Measurements from ENCODE around the gene MYL6. TPM values are rescaled to one million over a fixed set of nuclear protein-coding genes. Genes with fewer than 3 reads are reported as not detected.
"Not testable (repeated sequence)": the region's sequence is repeated elsewhere in the genome, so short reads cannot be mapped to it uniquely, and the experiment has no call there.

The MYL6 gene
- total RNA-seq, 1 donor from 2014 or later = 707 TPM

DNA sequence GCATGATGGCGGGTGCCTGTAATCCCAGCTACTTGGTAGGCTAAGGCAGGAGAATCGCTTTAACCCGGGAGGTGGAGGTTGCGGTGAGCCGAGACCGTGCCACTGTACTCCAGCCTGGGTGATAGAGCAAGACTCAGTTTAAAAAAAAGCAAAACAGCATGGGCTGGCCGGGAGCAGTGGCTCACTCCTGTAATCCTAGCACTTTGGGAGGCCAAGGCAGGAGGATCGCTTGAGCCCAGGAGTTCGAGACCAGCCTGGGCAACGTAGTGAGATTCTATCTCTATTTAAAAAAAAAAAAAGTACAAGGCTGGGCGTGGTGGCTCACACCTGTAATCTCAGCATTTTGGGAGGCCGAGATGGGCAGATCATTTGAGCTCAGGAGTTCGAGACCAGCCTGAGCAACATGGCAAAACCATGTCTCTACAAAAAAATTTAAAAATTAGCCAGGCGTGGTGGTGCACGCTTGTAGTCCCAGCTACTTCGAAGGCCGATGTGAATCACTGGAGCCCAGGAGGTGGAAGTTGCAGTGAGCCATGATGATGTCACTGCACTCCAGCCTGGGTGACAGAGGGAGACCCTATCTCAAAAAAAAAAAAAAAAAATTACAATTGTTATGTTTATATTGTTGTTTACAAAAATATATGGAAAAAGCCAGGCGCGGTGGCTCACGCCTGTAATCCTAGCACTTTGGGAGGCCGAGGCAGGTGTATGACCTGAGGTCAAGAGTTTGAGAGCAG lies 1.5 kb upstream of the MYL6 start:
- DNase-seq = not testable (repeated sequence)

GRCh38 chr12:56157201-56158028 lies 744 bp upstream of the MYL6 start:
- peak; percentile 94 for DNase-seq

DNA sequence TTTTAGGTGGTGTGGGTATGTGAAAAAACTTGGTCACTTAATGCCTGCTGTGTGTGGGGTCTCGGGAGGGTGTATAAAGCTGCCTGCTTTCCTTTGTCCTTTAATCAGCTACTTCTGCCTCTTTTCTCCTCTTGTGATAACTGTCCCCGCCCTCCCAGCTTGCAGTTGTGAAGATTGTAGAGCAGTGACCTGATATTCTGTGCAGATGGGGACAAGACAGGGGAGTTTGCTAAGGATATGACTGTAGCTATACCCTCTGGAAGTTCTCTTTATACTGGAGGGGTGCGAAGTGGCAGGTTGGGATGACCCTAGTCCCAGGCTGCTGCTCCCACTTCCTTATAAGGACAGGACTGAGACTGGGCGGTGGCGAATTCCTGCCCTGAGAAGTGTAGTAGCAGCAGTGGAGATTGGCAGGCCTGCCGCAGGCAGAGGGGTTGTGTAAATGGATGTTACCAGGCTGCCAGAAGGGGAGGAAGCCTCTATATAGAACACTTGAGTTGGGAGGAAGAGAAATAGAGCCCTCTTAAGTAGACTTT lies 835 bp downstream of the MYL6 start:
- peak; percentile 89 for DNase-seq

GRCh38 chr12:56159482-56160192 lies 1.5 kb downstream of the MYL6 start:
- DNase-seq = no peak

- DNase-seq = no peak
Observed at GRCh38 chr12:56160193-56160763, 2.1 kb downstream of the MYL6 start.

DNA sequence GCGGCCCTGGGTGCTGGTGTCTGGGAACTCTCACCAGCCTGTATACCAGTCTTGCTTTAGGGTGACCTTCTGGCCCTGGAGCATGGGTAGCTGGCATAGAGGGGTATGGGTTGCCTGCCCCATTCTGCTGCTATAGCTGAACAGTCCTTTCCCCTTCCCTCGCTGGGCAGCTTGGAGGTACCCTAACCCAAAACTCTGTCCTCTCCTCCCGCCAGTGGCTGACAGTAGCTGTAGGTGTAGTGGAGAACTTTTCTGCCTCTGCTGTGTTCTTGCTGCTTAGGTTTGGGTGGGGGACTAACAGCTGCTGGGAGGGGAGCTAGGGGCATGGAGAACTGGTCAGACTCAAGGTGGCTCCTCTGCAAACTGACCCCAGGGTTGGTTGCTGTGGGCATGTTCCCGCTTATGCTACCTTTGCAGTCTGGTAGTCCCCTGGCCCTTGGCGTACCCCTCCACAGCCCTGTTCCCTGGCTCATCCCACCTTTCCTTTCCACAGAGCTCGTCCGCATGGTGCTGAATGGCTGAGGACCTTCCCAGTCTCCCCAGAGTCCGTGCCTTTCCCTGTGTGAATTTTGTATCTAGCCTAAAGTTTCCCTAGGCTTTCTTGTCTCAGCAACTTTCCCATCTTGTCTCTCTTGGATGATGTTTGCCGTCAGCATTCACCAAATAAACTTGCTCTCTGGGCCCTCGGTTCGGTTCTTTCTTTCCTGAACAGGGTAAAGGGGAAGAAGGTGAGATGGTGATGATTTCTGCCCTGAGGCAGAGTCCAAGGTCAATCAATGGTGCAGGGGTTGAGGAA lies 2.9 kb downstream of the MYL6 start:
- no peak for DNase-seq

GRCh38 chr12:56161690-56162351 lies 3.7 kb downstream of the MYL6 start:
- no peak for DNase-seq

GRCh38 chr12:56162468-56163290 lies 4.5 kb downstream of the MYL6 start:
- DNase-seq = no peak

GRCh38 chr12:56163533-56164344 lies 5.6 kb downstream of the MYL6 start:
- no peak for DNase-seq

DNA sequence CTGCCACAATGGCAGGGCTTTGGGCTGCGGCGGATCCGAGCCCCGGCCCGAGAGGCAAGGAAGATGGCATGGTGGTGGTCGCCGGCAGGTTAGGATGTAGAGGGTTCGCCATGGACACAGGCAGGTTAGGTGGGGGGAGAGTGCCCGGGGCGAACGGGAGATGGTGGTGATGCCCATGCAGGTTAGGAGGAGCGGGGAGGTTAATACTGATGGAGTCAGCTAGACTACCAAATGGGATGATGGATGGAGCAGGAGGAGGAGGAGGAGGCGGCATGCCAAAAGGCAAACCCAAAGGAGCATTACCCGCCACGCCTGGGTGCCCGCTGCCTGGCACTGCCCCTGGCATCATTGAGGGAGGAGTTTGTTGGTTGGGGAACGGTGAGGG lies 6.2 kb downstream of the MYL6 start:
- no peak for DNase-seq

GRCh38 chr12:56165369-56165768 lies 7.2 kb downstream of the MYL6 start:
- DNase-seq = peak; percentile 73

- no peak for DNase-seq
Observed at GRCh38 chr12:56169229-56169759, 11.1 kb downstream of the MYL6 start.

DNA sequence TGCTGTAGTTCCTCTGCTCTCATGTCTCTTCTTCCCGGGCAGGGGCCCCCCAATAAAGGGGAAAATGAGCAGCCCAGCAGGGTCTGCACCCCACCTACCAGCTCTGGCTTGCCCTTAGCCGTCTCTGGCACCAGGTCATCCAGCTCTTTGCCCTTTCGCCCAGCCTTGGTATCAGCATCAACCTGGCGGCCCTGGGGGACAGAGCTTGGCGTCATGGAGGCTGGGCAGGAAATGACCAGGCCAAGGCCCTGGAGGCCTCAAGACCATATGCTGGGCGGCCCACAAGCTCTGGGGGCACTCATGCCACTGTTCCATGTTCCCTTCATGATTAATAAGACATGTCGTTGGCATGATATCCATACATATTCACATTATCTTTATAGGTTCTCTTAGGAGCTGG lies 14.7 kb downstream of the MYL6 start:
- DNase-seq = no peak

GRCh38 chr12:56178347-56178746 lies 20.2 kb downstream of the MYL6 start:
- no peak for DNase-seq

- no peak for DNase-seq
Observed at GRCh38 chr12:56186957-56187356, 28.8 kb downstream of the MYL6 start.

DNA sequence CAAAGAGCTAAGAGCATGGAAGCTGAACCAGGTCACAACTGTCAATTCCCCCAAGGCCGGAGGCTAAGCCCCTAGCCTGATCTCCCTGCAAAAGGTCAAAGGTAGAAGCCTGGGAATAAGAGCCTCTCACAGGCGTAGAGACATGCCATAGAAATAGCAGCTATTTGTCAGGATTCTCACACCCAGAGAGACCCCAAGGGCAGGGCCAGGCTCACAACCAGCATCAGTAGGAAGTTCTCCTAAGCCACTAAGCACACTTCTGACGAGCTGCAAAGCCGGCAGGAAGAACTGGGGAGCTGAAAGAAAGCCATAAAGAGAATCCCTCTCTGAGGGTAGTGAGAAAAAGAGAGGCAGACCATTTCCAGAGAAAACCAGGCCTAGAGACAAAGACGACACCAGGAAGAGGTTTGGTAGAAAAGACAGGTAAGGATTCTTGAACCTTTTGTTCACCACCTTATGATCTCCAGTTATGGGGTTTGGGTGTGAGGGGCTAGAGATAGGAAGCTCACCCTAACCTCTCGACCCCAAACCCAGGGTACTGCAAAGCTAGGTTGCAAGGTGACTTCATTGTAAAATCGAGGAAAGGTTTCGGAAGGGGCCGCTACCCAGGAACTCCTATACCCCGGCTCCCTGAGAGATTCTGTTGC lies 30.1 kb downstream of the MYL6 start:
- no peak for DNase-seq

DNA sequence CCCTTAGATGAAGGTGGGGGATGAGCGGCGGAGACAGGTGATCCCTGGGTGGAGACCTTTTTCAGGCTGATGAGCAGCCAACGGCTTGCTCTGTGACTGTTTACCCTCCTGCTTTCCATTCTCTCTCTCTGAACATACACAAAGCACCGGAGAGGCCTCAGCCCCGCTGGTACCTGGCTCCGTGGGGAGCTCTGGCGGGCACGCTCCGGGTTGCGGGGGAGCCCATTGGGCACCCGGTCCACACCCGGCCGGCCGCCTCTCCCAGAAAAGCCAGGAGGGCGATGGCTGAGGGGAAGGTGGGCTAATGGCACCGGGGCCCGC lies 30.6 kb downstream of the MYL6 start:
- peak; percentile 55 for DNase-seq

DNA sequence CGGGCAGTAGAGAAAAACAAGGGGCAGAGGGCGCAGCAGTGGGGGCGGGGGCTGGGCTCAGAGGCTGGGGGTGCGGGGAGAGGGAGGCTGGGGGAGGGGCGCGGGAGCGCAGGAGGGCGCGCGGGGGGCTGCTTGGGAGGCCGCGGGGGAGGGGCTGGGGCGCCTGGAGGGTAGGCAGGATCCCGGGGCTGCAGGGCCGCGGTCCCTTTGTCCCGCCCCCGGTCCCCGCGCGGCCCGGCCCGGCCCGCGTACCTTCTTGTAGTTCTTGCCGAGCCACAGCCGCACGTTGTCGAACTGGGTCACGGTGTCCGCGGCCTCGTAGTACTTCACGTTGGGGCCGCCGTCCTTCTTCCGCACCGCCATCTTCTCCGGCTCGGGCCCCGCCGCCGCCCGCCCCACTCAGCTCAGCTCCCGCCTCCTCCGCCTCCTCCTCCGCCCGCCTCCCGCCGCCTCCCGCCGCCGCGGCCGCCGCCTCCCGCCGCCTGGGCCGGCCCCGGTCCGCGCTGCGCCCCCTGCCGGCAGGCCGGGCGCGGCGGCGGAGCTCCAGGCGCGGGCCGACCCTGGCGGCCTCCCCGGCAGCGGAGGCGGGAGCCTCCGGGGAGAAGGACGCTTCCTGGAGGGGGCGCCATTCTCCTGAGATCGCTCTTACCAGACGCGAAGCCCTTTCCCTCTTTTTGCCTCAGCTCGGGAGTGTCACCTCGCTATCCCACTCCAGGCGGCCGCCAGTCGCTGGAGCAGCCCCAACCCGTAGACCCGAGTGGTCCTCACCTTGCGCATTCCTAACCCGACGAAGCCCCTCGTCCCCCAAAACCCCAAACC lies 31.1 kb downstream of the MYL6 start, which contains the start of gene SMARCC2:
Gene SMARCC2, minus strand, starts transcription at position 385 of the 819 bp plus-strand sequence. Its CDS starts 22 bp downstream, at position 363.
- peak; percentile 94 for DNase-seq
